GM12872 (cell line): ENCODE results near the gene DLK1.

Experiments
- TF ChIP-seq, protein P1 (sequence below): IDR thresholded peaks from 3 replicates; pipeline ENCODE4 v1.5.1; 2011; ENCODE audit warnings: low read depth, mild to moderate bottlenecking, low read length, moderate library complexity; ENCODE audit not compliant: insufficient read depth

DLK1 gene

DNA sequence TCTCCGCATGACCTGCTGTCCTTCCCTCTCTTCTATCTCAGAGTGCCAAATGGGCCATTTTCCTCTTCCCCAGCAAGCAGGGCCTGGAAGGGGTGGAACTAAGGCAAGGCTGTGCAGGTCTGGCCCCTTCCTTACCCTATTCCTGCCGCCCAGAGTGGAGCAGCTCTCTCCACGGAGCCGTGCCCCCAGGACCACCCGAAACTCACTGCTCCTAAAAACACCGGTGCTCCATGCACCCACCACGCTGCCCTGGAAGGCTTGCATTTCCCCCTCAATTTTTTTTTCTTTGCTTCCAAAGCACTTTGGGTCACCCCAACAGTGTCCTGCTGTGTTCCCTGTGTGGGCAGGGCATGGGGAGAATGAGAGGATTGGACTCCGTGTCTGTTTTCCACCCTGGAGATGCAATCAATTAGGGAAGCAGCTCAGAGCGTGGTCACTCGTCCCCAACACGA lies 50.7 kb downstream of the DLK1 start:
- TF ChIP-seq, protein P1, sequence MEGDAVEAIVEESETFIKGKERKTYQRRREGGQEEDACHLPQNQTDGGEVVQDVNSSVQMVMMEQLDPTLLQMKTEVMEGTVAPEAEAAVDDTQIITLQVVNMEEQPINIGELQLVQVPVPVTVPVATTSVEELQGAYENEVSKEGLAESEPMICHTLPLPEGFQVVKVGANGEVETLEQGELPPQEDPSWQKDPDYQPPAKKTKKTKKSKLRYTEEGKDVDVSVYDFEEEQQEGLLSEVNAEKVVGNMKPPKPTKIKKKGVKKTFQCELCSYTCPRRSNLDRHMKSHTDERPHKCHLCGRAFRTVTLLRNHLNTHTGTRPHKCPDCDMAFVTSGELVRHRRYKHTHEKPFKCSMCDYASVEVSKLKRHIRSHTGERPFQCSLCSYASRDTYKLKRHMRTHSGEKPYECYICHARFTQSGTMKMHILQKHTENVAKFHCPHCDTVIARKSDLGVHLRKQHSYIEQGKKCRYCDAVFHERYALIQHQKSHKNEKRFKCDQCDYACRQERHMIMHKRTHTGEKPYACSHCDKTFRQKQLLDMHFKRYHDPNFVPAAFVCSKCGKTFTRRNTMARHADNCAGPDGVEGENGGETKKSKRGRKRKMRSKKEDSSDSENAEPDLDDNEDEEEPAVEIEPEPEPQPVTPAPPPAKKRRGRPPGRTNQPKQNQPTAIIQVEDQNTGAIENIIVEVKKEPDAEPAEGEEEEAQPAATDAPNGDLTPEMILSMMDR = no peak

DNA sequence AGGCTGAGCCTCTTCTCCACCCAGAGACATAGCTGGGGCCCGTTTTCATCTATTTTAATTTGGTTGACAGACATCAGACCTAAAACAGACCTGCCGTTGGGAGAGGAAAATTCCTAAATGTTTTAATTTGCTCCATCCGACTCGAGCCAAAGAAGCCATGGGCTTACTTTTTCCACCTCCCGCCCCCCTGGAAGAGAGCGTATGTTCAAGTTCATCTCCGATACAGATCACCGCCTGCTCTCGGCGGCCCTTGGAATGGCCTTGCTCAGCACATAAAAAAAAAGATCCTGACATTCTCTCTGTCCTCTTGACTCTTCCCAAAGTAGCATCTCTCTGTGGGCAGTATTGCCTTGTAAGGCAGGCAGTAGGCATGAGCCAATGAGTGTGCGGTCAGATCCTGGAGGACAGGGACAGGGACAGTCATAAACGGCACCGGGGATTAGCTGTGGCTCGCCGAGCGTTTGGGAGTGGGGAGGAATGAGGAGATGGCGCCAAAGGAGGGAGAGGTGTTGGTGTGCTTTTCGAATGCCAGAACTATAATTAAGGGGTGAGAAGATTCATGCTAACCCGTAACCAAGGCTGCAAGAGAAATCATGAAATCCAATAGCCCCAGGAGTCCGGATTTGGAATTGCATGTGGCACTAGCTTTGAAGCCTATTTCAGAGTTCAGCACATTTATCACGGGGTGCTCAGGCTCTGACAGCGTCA lies 51.3 kb downstream of the DLK1 start:
- TF ChIP-seq, protein P1 = no peak

DNA sequence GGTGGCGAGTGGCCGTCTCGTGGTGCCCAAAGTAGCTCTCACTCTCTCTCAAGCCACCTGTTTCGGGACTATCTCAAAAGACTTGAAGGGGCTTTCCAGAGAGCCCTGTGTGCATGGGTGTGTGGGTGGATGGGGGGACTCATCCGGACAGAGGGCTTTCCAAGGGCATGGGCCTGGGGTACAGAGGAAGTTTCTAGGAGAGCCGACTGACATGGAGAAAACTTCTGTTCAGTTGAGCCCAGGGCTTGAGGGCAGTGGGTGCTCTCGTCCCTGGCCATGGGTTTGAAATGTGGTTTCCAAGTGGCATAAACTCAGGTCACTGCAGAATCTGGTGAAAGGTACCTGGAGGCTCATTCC lies 51.8 kb downstream of the DLK1 start:
- TF ChIP-seq, protein P1 = no peak

DNA sequence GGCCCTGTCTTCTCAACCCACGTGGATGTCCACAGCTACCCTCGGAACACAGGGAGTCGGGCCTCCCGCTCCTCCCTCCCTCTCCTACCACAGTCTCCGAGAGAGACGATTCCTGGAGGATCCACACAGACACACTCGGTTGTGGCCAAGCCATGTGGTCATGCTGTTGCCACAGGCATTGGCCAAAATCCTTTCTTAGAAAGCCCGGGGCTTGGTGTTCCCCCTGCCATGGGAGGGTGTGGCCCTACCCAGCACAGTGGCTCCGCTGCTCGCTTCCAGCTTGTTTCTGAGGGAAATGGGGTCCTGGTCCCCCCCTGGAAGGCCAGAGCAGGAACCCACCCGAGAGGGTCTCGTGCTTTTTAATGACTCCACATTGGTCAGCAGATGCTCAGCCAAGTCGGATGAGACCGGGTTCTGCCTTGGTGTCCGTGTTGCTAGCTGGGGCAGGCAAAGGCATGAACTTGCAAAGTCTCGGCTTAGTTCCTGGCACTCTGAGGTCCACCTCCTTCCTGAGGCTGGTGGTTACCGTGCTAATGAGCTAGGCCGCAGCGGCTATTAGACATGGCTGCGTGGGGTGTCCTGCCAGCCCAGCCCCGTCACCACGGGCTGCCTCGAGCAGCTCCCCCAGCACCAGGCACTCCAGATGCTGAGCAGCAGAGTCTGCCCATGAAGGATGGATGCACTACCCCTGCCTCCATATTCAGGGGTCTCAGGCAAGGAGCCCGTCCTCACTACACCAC lies 52.4 kb downstream of the DLK1 start:
- TF ChIP-seq, protein P1 = no peak

DNA sequence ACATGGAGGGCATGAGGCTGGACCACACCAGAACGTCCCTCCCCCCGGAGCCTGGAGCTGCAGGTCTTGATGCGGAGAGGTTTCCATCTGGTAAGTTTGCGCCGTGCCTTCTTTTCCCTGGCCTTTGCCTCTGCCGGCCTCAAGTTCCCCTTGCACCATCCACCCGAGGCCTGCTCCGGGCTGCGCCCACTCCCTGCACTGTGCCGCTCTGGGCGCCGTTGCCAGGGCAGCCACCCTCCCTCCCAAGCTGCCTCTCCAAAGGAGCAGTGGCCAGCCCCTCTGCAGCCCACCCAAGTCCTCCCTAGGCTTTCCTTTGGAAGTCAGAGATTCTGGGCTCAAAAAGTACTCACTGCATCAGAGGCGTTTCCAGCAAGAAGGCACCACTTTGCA lies 53.0 kb downstream of the DLK1 start:
- TF ChIP-seq, protein P1 = no peak

DNA sequence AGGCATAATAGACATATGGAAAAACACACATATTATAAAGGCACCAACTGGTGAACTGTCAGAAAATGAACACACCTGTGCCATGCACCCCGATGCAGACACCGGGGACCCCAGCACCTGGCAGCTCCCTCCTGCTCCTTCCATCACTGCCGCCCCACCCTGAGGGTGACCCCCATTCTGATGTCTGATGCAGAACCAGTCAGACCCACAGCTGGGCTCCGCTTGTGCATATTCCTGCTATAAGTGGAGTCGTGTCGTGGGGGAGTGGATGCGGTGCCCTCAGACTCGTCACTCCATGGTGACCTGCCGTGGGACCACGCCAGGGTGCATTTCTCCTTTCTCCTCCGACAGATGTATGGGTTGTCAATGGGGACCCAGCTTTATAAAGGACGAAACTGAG lies 53.6 kb downstream of the DLK1 start:
- TF ChIP-seq, protein P1 = no peak

DNA sequence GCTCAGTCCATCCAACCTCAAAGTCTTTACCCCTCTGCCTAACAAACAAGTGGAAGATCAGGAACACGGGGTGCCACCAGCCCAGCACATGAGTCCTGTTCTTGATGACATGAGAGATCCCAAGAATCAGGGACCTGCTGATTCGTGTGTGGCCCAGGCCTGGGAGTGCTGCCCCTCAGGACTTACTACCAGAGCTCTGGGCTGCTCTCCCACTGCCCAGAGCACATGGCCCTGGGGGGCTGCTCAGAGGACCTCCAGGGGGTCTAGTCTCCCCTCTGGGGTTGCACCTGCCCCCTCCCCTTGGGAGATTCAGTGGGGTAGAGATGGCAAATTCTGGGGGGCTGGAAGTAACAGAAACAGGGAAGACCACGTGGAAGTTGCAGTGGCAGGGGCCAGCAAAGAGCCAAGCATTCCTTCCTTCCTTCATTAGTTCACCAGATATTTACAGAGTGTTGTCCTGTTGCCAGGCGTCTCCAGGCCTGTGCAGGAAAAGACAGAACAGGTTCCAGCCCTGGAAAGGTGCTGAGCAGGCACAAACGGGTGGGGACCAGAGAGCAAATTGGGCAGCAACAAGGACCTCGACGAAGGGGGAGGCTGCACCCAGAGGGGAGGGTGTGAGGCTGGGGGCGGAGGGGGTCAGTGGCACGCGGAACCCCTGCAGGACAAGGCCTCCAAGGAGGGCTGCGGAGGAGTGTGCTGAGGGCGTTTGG lies 54.1 kb downstream of the DLK1 start:
- TF ChIP-seq, protein P1 = no peak
